Erythroblast (primary cell): ENCODE data around the gene NR3C2.

Experiments
- GATA1 ChIP-seq: IDR thresholded peaks from 2 replicates; pipeline ENCODE4 v1.6.1; 2011; ENCODE audit warnings: low read depth, mild to moderate bottlenecking, control low read depth, low read length, moderate library complexity
- POLR2A ChIP-seq: IDR thresholded peaks from 2 replicates; pipeline ENCODE4 v1.6.1; 2011; ENCODE audit warnings: mild to moderate bottlenecking, low read length

- TF ChIP-seq POLR2A (no peak), GATA1 (no peak)
Measured at GRCh38 chr4:148034813-148035212, 407.4 kb downstream of the NR3C2 start.
